IPS-20b (cell line): ENCODE results near the gene CXXC5.

ENCODE experiments used
- H3K27ac ChIP-seq: one replicate; pipeline ENCODE4 v1.5.1; 2013; ENCODE audit warnings: low read length
- H3K27me3 ChIP-seq: 2 replicates; pipeline ENCODE4 v1.6.1; 2013; ENCODE audit warnings: mild to moderate bottlenecking, low read length, inconsistent platforms; ENCODE audit not compliant: insufficient read depth
- H3K36me3 ChIP-seq: 2 replicates; pipeline ENCODE4 v1.6.1; 2013; ENCODE audit warnings: low read depth, mild to moderate bottlenecking, inconsistent platforms, low read length, moderate library complexity; ENCODE audit not compliant: insufficient read depth
- H3K4me1 ChIP-seq: 2 replicates; pipeline ENCODE4 v1.6.1; 2013; ENCODE audit warnings: mild to moderate bottlenecking, control low read depth, inconsistent platforms, low read length, moderate library complexity; ENCODE audit not compliant: insufficient read depth
- H3K4me3 ChIP-seq: 2 replicates; pipeline ENCODE4 v1.5.1; 2013; ENCODE audit warnings: mild to moderate bottlenecking, low read length, inconsistent platforms
- H3K9ac ChIP-seq: 2 replicates; pipeline ENCODE4 v1.6.1; 2013; ENCODE audit warnings: low read depth, mild to moderate bottlenecking, inconsistent platforms, low read length, moderate library complexity
- H3K9me3 ChIP-seq: 2 replicates; pipeline ENCODE4 v1.6.1; 2013; ENCODE audit warnings: mild to moderate bottlenecking, low read depth, low read length, inconsistent platforms; ENCODE audit not compliant: insufficient read depth

Gene CXXC5

GRCh38 chr5:139655727-139656271 is 7.7 kb downstream of the CXXC5 start:
- Histone ChIP-seq H3K9ac (no peak overlapping the region), H3K4me1 (peaks cover 66% of the 10 kb centered on the region), H3K9me3 (no peaks in the 10 kb centered on the region), H3K27me3 (no peaks in the 10 kb centered on the region; the same call in 1 of the 2 replicates), H3K27ac (no peak overlapping the region), H3K4me3 (no peak overlapping the region), H3K36me3 (no peaks in the 10 kb centered on the region)

- no peaks in the 10 kb centered on the region for H3K27me3 ChIP-seq
- no peak overlapping the region for H3K27ac ChIP-seq
- H3K4me1 ChIP-seq: peaks cover 54% of the 10 kb centered on the region
- no peaks in the 10 kb centered on the region for H3K36me3 ChIP-seq
- H3K9ac ChIP-seq: no peak overlapping the region
- no peaks in the 10 kb centered on the region for H3K9me3 ChIP-seq
- no peak overlapping the region for H3K4me3 ChIP-seq
Measured at GRCh38 chr5:139657363-139658321, 9.5 kb downstream of the CXXC5 start.

- peaks cover 50% of the 10 kb centered on the region for H3K4me1 ChIP-seq
- no peak overlapping the region for H3K27ac ChIP-seq
- 0 out of 2 replicates have a peak overlapping the region, but pooled peaks have one; percentile 14 for H3K4me3 ChIP-seq
- H3K27me3 ChIP-seq: no peaks in the 10 kb centered on the region
- no peaks in the 10 kb centered on the region for H3K36me3 ChIP-seq
- H3K9ac ChIP-seq: no peak overlapping the region
- no peaks in the 10 kb centered on the region for H3K9me3 ChIP-seq
Measured at GRCh38 chr5:139658501-139658927, 10.4 kb downstream of the CXXC5 start.

- Histone ChIP-seq H3K9me3 (no peaks in the 10 kb centered on the region), H3K4me1 (peaks cover 46% of the 10 kb centered on the region), H3K36me3 (no peaks in the 10 kb centered on the region), H3K4me3 (0 out of 2 replicates have a peak overlapping the region, but pooled peaks have one; percentile 14), H3K27me3 (no peaks in the 10 kb centered on the region), H3K27ac (no peak overlapping the region), H3K9ac (no peak overlapping the region)
Measured at GRCh38 chr5:139658928-139659667, 10.9 kb downstream of the CXXC5 start.

GRCh38 chr5:139659695-139660101 is 11.5 kb downstream of the CXXC5 start:
- Histone ChIP-seq H3K4me1 (peaks cover 40% of the 10 kb centered on the region), H3K9ac (no peak overlapping the region), H3K27me3 (no peaks in the 10 kb centered on the region), H3K27ac (no peak overlapping the region), H3K4me3 (no peak overlapping the region), H3K36me3 (0 out of 2 replicates have a peak, but pooled peaks cover 3% of the 10 kb centered on the region), H3K9me3 (no peaks in the 10 kb centered on the region)

- no peak overlapping the region for H3K4me3 ChIP-seq
- no peak overlapping the region for H3K27ac ChIP-seq
- no peaks in the 10 kb centered on the region for H3K27me3 ChIP-seq
- no peaks in the 10 kb centered on the region for H3K9me3 ChIP-seq
- H3K36me3 ChIP-seq: 0 out of 2 replicates have a peak, but pooled peaks cover 4% of the 10 kb centered on the region
- H3K9ac ChIP-seq: no peak overlapping the region
- peaks cover 34% of the 10 kb centered on the region for H3K4me1 ChIP-seq
Measured at GRCh38 chr5:139660105-139660922, 12.2 kb downstream of the CXXC5 start.

GRCh38 chr5:139660923-139661814 is 13.0 kb downstream of the CXXC5 start:
- H3K4me1 ChIP-seq: peaks cover 31% of the 10 kb centered on the region
- no peak overlapping the region for H3K4me3 ChIP-seq
- H3K27me3 ChIP-seq: no peaks in the 10 kb centered on the region
- no peak overlapping the region for H3K9ac ChIP-seq
- 0 out of 2 replicates have a peak, but pooled peaks cover 4% of the 10 kb centered on the region for H3K36me3 ChIP-seq
- no peaks in the 10 kb centered on the region for H3K9me3 ChIP-seq
- H3K27ac ChIP-seq: no peak overlapping the region

GRCh38 chr5:139662617-139663016 is 14.5 kb downstream of the CXXC5 start:
- no peak overlapping the region for H3K4me3 ChIP-seq
- H3K4me1 ChIP-seq: peaks cover 39% of the 10 kb centered on the region
- no peak overlapping the region for H3K9ac ChIP-seq
- H3K27ac ChIP-seq: no peak overlapping the region
- no peaks in the 10 kb centered on the region for H3K27me3 ChIP-seq
- no peaks in the 10 kb centered on the region for H3K9me3 ChIP-seq
- H3K36me3 ChIP-seq: 0 out of 2 replicates have a peak, but pooled peaks cover 4% of the 10 kb centered on the region

- Histone ChIP-seq H3K4me1 (peaks cover 35% of the 10 kb centered on the region), H3K9ac (no peak overlapping the region), H3K27ac (no peak overlapping the region), H3K9me3 (no peaks in the 10 kb centered on the region), H3K36me3 (0 out of 2 replicates have a peak, but pooled peaks cover 4% of the 10 kb centered on the region), H3K27me3 (no peaks in the 10 kb centered on the region), H3K4me3 (no peak overlapping the region)
Measured at GRCh38 chr5:139663207-139664085, 15.3 kb downstream of the CXXC5 start.
